HCT116 (cell line): Measurements from ENCODE around the gene C2orf76.

ENCODE experiments used
- CTCF ChIP-seq, 3 experiments: fragments of 200-600 bp in 1 of 3; sonication (generic) in 1 of 3; IDR thresholded peaks in 2 of 3; conservative IDR thresholded peaks in 1 of 3; 2 replicates each; pipeline ENCODE4 v1.5.1; 2012 to 2017; ENCODE audit warnings: low read depth in 2 of 3, low read length in 2 of 3, antibody characterized with exemption in 1 of 3, borderline replicate concordance in 1 of 3, control low read depth in 1 of 3, mild to moderate bottlenecking in 1 of 3, mixed read lengths in 1 of 3, mixed run types in 1 of 3, moderate library complexity in 1 of 3; ENCODE audit not compliant: insufficient read depth in 1 of 3
- EZH2 ChIP-seq: fragments of 200-600 bp; sonication (generic); IDR thresholded peaks from 2 replicates; pipeline ENCODE4 v1.6.1; 2017; ENCODE audit warnings: antibody characterized with exemption, mixed run types
- POLR2A ChIP-seq: IDR thresholded peaks from 2 replicates; pipeline ENCODE4 v1.7.0; 2011; ENCODE audit warnings: borderline replicate concordance; ENCODE audit not compliant: insufficient read depth, insufficient read length; ENCODE audit errors: extremely low read depth
- SIN3A ChIP-seq: IDR thresholded peaks from 2 replicates; pipeline ENCODE4 v1.6.1; 2012; ENCODE audit warnings: low read depth
- ZBTB33 ChIP-seq: IDR thresholded peaks from 2 replicates; pipeline ENCODE4 v1.6.1; 2011; ENCODE audit warnings: mild to moderate bottlenecking, low read length, moderate library complexity; ENCODE audit not compliant: insufficient replicate concordance; ENCODE audit errors: extremely low read depth

- TF ChIP-seq SIN3A, result no peak
- no peak for TF ChIP-seq EZH2
- no peak for TF ChIP-seq CTCF (IDR thresholded peaks at IDR 0.05 in 2 of 3, conservative IDR thresholded peaks at IDR 0.05 in 1 of 3; ENCODE audit: borderline replicate concordance in 1 of 3, insufficient read depth in 1 of 3, low read depth in 2 of 3, low read length in 2 of 3)
- no peak for TF ChIP-seq POLR2A
- no peak for TF ChIP-seq ZBTB33
Measured at GRCh38 chr2:119333833-119334232, 32.8 kb downstream of the C2orf76 start.
